OCI-LY1 (cell line): ENCODE results near the gene SF1.

ENCODE experiments used
- EZH2 ChIP-seq: fragments of 200-600 bp; sonication (generic), shearing (Covaris generic); IDR thresholded peaks from 2 replicates; pipeline ENCODE4 v1.8.0; 2017; ENCODE audit warnings: borderline replicate concordance, mixed run types, mild to moderate bottlenecking, antibody characterized with exemption, low read length, moderate library complexity, mixed read lengths
- TF ChIP-seq, protein P1 (sequence below): fragments of 200-600 bp; sonication (generic), shearing (Covaris generic); IDR thresholded peaks from 2 replicates; pipeline ENCODE4 v1.5.1; 2017; ENCODE audit warnings: mild to moderate bottlenecking, antibody characterized with exemption, low read length, moderate library complexity, mixed read lengths

DNA sequence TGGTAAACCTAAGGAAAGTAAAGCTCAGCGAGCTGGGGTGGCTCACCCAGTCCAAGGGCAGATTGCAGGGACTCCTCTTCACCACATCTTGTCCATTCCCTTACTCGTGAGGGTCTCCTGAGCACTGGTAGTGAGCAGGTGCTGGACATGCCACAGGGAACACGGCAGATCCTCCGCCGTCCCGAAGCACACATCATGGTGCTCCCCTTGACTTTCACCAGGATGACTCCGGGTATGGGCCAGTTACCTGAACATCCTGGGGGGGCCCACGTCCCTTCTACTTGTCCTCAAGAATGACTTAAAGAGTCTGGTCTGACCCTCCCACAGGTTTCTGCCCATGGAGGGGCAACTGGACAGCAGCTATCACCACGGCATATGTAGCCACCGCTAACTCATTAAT lies 8.0 kb upstream of the SF1 start:
- TF ChIP-seq, protein P1, sequence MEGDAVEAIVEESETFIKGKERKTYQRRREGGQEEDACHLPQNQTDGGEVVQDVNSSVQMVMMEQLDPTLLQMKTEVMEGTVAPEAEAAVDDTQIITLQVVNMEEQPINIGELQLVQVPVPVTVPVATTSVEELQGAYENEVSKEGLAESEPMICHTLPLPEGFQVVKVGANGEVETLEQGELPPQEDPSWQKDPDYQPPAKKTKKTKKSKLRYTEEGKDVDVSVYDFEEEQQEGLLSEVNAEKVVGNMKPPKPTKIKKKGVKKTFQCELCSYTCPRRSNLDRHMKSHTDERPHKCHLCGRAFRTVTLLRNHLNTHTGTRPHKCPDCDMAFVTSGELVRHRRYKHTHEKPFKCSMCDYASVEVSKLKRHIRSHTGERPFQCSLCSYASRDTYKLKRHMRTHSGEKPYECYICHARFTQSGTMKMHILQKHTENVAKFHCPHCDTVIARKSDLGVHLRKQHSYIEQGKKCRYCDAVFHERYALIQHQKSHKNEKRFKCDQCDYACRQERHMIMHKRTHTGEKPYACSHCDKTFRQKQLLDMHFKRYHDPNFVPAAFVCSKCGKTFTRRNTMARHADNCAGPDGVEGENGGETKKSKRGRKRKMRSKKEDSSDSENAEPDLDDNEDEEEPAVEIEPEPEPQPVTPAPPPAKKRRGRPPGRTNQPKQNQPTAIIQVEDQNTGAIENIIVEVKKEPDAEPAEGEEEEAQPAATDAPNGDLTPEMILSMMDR = no peak
- no peak for TF ChIP-seq EZH2
